ENCODE data around the gene NKX6-1. TPM values are rescaled to one million over a fixed set of nuclear protein-coding genes. Genes with fewer than 3 reads are reported as not detected.

NKX6-1 gene
- total RNA-seq, 2 donors from 2014 or later, result 0.14 to 0.40 TPM

GRCh38 chr4:84467601-84468000 lies 31.5 kb downstream of the NKX6-1 start:
- H3K36me3 ChIP-seq, result no peaks in the 10 kb centered on the region
- no peak overlapping the region for H3K4me3 ChIP-seq
- H3K27me3 ChIP-seq (replicated peaks; ENCODE audit: insufficient read depth), result peaks cover 2% of the 10 kb centered on the region
- no peaks in the 10 kb centered on the region for H3K4me1 ChIP-seq (replicated peaks)
- TF ChIP-seq POLR2AphosphoS5 (IDR thresholded peaks at IDR 0.05) (no peak), POLR2A (IDR thresholded peaks at IDR 0.05) (no peak), CTCF (IDR thresholded peaks at IDR 0.05) (no peak)
- DNase-seq (ENCODE audit: low spot score), result no peak
- no peak overlapping the region for H3K27ac ChIP-seq
- intact Hi-C loops (cut with DNase I), result no loop called here
- WGBS, result 53% methylated on average over 3 of the region's 3 CpGs
- no peaks in the 10 kb centered on the region for H3K9me3 ChIP-seq

DNA sequence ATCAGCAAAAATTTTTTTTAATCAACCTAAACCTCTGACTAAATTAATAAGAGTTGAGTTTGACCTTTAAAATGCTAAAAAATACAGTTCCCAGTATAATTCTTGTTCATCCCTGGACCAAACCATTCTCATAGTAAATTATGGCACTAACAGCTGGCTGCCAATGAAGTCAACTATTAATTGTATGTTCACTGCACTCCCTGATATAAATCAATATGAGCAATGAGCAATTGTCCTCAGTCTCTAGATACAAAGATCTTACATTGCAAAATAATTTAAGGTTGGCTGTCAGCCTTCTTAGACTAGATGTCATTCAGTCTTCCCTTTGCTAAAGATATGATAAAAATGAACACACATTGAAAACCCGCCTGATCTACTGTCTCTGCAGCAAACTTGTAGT lies 39.3 kb downstream of the NKX6-1 start:
- no peak for DNase-seq (ENCODE audit: low spot score)
- H3K36me3 ChIP-seq, result no peaks in the 10 kb centered on the region
- no peaks in the 10 kb centered on the region for H3K4me1 ChIP-seq (replicated peaks)
- H3K9me3 ChIP-seq, result no peaks in the 10 kb centered on the region
- TF ChIP-seq POLR2A (IDR thresholded peaks at IDR 0.05) (no peak), CTCF (IDR thresholded peaks at IDR 0.05) (no peak), POLR2AphosphoS5 (IDR thresholded peaks at IDR 0.05) (no peak)
- H3K27ac ChIP-seq, result no peak overlapping the region
- H3K4me3 ChIP-seq, result no peak overlapping the region
- H3K27me3 ChIP-seq (replicated peaks; ENCODE audit: insufficient read depth), result no peaks in the 10 kb centered on the region
- 100% methylated on average over 1 of the region's 1 CpG for WGBS
- intact Hi-C loops (cut with DNase I), result no loop called here

DNA sequence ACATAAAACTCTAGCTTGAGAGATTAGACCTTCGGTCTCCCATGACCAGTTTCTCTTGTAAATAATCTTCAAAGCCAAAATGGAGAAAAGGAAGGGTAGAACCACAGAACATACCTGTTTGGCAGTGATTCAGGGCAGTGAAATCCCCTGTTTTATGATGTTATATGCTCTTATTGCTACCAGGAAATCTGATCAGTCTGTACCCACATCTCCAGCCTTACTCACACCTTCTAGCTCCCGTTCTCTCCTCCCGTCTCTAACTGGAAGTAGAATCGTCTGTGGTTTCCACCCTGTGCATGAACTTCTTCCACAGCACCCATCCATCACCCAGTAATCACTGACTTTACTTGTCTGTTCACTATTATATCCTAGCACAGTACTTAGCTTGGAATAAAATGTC lies 42.9 kb downstream of the NKX6-1 start:
- Histone ChIP-seq H3K4me3 (no peak overlapping the region), H3K27me3 (replicated peaks; ENCODE audit: insufficient read depth) (no peaks in the 10 kb centered on the region), H3K36me3 (no peaks in the 10 kb centered on the region), H3K9me3 (no peaks in the 10 kb centered on the region), H3K27ac (no peak overlapping the region), H3K4me1 (replicated peaks) (no peaks in the 10 kb centered on the region)
- intact Hi-C loops (cut with DNase I), result no loop called here
- no peak for DNase-seq (ENCODE audit: low spot score)
- 47% methylated on average over 4 of the region's 4 CpGs for WGBS
- TF ChIP-seq CTCF (IDR thresholded peaks at IDR 0.05) (no peak), POLR2AphosphoS5 (IDR thresholded peaks at IDR 0.05) (no peak)

- H3K4me1 ChIP-seq (replicated peaks), result no peaks in the 10 kb centered on the region
- 48% methylated on average over 3 of the region's 3 CpGs for WGBS
- intact Hi-C loops (cut with DNase I), result no loop called here
- H3K36me3 ChIP-seq, result no peaks in the 10 kb centered on the region
- H3K27me3 ChIP-seq (replicated peaks; ENCODE audit: insufficient read depth), result no peaks in the 10 kb centered on the region
- no peak overlapping the region for H3K27ac ChIP-seq
- H3K4me3 ChIP-seq, result no peak overlapping the region
- DNase-seq (ENCODE audit: low spot score), result no peak
- no peaks in the 10 kb centered on the region for H3K9me3 ChIP-seq
- no peak for TF ChIP-seq CTCF (IDR thresholded peaks at IDR 0.05)
- TF ChIP-seq POLR2AphosphoS5 (IDR thresholded peaks at IDR 0.05), result no peak
- TF ChIP-seq POLR2A (IDR thresholded peaks at IDR 0.05), result no peak
Measured at GRCh38 chr4:84455697-84456096, 43.4 kb downstream of the NKX6-1 start.

DNA sequence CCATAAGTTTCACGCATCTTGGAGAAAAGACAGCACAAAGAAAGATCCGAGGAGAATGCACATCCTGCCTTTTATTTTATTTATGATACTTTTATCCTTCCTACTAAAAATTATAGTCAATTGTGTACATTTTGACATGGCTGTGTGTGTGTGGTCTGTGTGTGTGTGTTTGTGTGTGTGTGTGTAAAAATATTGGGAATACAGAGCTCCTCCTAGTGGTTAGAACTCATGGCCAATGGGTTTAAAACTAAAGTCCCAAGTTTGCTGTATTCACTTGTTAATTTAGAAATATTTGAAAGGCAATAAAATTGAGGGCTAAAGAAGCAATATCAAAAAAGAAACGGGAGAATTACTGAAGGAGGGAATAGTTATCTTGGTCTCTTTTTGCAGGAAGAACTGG lies 47.5 kb downstream of the NKX6-1 start:
- no peak for DNase-seq (ENCODE audit: low spot score)
- Histone ChIP-seq H3K36me3 (no peaks in the 10 kb centered on the region), H3K9me3 (no peaks in the 10 kb centered on the region), H3K27me3 (replicated peaks; ENCODE audit: insufficient read depth) (no peaks in the 10 kb centered on the region), H3K4me1 (replicated peaks) (no peaks in the 10 kb centered on the region), H3K27ac (no peak overlapping the region), H3K4me3 (no peak overlapping the region)
- TF ChIP-seq CTCF (IDR thresholded peaks at IDR 0.05) (peak in 1 of 4 experiments; percentile 19), POLR2A (IDR thresholded peaks at IDR 0.05) (no peak), POLR2AphosphoS5 (IDR thresholded peaks at IDR 0.05) (no peak)
- intact Hi-C loops (cut with DNase I), result no loop called here
- WGBS, result 18% methylated on average over 3 of the region's 3 CpGs
